SK-N-SH (cell line): Measurements from ENCODE around the gene MACROD2. TPM values are rescaled to one million over a fixed set of nuclear protein-coding genes. Genes with fewer than 3 reads are reported as not detected.

Experiments used
- CTCF ChIA-PET: fragments of 300-600, 350-600 bp; formaldehyde crosslinking; extraction: SDS; loops from one replicate; lab custom pipeline; 2021; lab: Yijun Ruan, JAX
- POLR2A ChIA-PET: fragments of 350-600 bp; sonication (Branson Sonifier 250); formaldehyde crosslinking; extraction: SDS; loops from one replicate; lab custom pipeline; 2020; ENCODE audit warnings: antibody characterized with exemption, inconsistent platforms; lab: Yijun Ruan, JAX
- DNase-seq: peaks from one replicate; pipeline ENCODE4 v3.0.0; 2012
- H2AFZ ChIP-seq: fragments of 200-600 bp; sonication (generic); 2 replicates; pipeline ENCODE4 v1.8.1; 2016; ENCODE audit warnings: antibody characterized with exemption, mild to moderate bottlenecking, low read depth
- H3F3A ChIP-seq: fragments of 200-600 bp; sonication (generic); replicated peaks from 2 replicates; pipeline ENCODE3; 2016; ENCODE audit warnings: antibody characterized with exemption, mild to moderate bottlenecking; ENCODE audit not compliant: insufficient read depth
- H3K27ac ChIP-seq, 2 experiments: fragments of 200-500 bp in 1 of 2; fragments of 200-600 bp in 1 of 2; sonication (Bioruptor generic) in 1 of 2; sonication (generic), shearing (Covaris generic) in 1 of 2; 2 replicates each; pipeline versions ENCODE4 v1.5.1 to v1.6.1; 2014 to 2016; ENCODE audit warnings: low read depth in 2 of 2, inconsistent platforms in 1 of 2, low read length in 1 of 2, mild to moderate bottlenecking in 1 of 2, mixed read lengths in 1 of 2
- H3K27me3 ChIP-seq: fragments of 200-600 bp; sonication (generic), shearing (Covaris generic); 2 replicates; pipeline ENCODE4 v1.6.1; 2016; ENCODE audit warnings: mixed run types; ENCODE audit not compliant: insufficient read depth
- H3K36me3 ChIP-seq, 2 experiments: fragments of 200-500 bp in 1 of 2; fragments of 200-600 bp in 1 of 2; sonication (Bioruptor generic) in 1 of 2; sonication (generic) in 1 of 2; replicated peaks in 1 of 2; 2 replicates each; pipeline versions ENCODE3 to v1.5.1; 2014 to 2016; ENCODE audit warnings: low read length in 1 of 2, mild to moderate bottlenecking in 1 of 2; ENCODE audit not compliant: insufficient read depth in 2 of 2, control insufficient read depth in 1 of 2
- H3K4me1 ChIP-seq, 2 experiments: fragments of 200-500 bp in 1 of 2; fragments of 200-600 bp in 1 of 2; sonication (Bioruptor generic) in 1 of 2; sonication (generic), shearing (Covaris generic) in 1 of 2; 2 replicates each; pipeline versions ENCODE4 v1.5.1 to v1.6.1; 2014 to 2016; ENCODE audit warnings: low read depth in 1 of 2, low read length in 1 of 2, mixed run types in 1 of 2; ENCODE audit not compliant: insufficient read depth in 2 of 2, control insufficient read depth in 1 of 2
- H3K4me2 ChIP-seq: fragments of 200-600 bp; sonication (generic), shearing (Covaris generic); 2 replicates; pipeline ENCODE4 v1.6.1; 2017; ENCODE audit warnings: mixed run types
- H3K4me3 ChIP-seq, 2 experiments: fragments of 200-500 bp in 1 of 2; fragments of 200-600 bp in 1 of 2; sonication (Bioruptor generic) in 1 of 2; sonication (generic), shearing (Covaris generic) in 1 of 2; 2 replicates each; pipeline versions ENCODE4 v1.5.1 to v1.8.1; 2014 to 2016; ENCODE audit warnings: low read depth in 2 of 2, inconsistent platforms in 1 of 2, low read length in 1 of 2, mild to moderate bottlenecking in 1 of 2, mixed read lengths in 1 of 2, moderate library complexity in 1 of 2
- H3K79me2 ChIP-seq: fragments of 200-600 bp; sonication (generic); 2 replicates; pipeline ENCODE4 v1.8.1; 2017; ENCODE audit warnings: mild to moderate bottlenecking; ENCODE audit not compliant: insufficient read depth
- H3K9ac ChIP-seq: fragments of 200-600 bp; sonication (generic); 2 replicates; pipeline ENCODE4 v1.6.1; 2017; ENCODE audit warnings: mixed run types
- H3K9me2 ChIP-seq: fragments of 200-600 bp; sonication (generic); 2 replicates; pipeline ENCODE4 v1.6.1; 2017; ENCODE audit warnings: mixed run types
- H3K9me3 ChIP-seq: fragments of 200-600 bp; sonication (generic); 2 replicates; pipeline ENCODE4 v1.6.1; 2017; ENCODE audit warnings: mixed run types, mild to moderate bottlenecking, moderate library complexity
- H4K20me1 ChIP-seq: fragments of 200-600 bp; sonication (generic); 2 replicates; pipeline ENCODE4 v1.6.1; 2017; ENCODE audit warnings: mild to moderate bottlenecking, mixed run types; ENCODE audit not compliant: insufficient read depth
- CHD2 ChIP-seq: fragments of 150-350 bp; IDR thresholded peaks from 2 replicates; pipeline ENCODE4 v1.6.1; 2018; ENCODE audit warnings: low read length; ENCODE audit not compliant: partially characterized antibody
- CTCF ChIP-seq: fragments of 200-600 bp; sonication (generic); IDR thresholded peaks from 2 replicates; pipeline ENCODE4 v1.6.1; 2017; ENCODE audit warnings: antibody characterized with exemption, mild to moderate bottlenecking, moderate library complexity
- EZH2phosphoT487 ChIP-seq: fragments of 200-600 bp; sonication (generic); IDR thresholded peaks from 2 replicates; pipeline ENCODE4 v1.6.1; 2017; ENCODE audit warnings: low read depth, mixed run types, mild to moderate bottlenecking, antibody characterized with exemption, moderate library complexity, borderline replicate concordance
- FOXJ3 ChIP-seq: sonication (generic); formaldehyde crosslinking; IDR thresholded peaks from 2 replicates; pipeline ENCODE4 v1.5.1; 2020; ENCODE audit warnings: mild to moderate bottlenecking, missing genetic modification reagents
- FOXM1 ChIP-seq: IDR thresholded peaks from 2 replicates; pipeline ENCODE4 v1.4.0; 2012; ENCODE audit warnings: low read depth, mild to moderate bottlenecking
- GATA2 ChIP-seq: sonication (generic); formaldehyde crosslinking; IDR thresholded peaks from 2 replicates; pipeline ENCODE4 v1.5.0; 2020; ENCODE audit warnings: mild to moderate bottlenecking, missing genetic modification reagents
- MEF2A ChIP-seq: IDR thresholded peaks from 2 replicates; pipeline ENCODE4 v1.4.0; 2012; ENCODE audit warnings: low read depth, borderline replicate concordance
- RAD21 ChIP-seq: IDR thresholded peaks from 2 replicates; pipeline ENCODE4 v1.6.1; 2012; ENCODE audit warnings: mild to moderate bottlenecking, low read length
- REST ChIP-seq: IDR thresholded peaks from 2 replicates; pipeline ENCODE4 v1.6.1; 2012; ENCODE audit warnings: mild to moderate bottlenecking, low read depth, low read length, moderate library complexity
- RFX5 ChIP-seq: IDR thresholded peaks from 2 replicates; pipeline ENCODE4 v1.6.1; 2012; ENCODE audit warnings: mild to moderate bottlenecking, improper control_type of control experiment, low read length
- SMC3 ChIP-seq: IDR thresholded peaks from 2 replicates; pipeline ENCODE4 v1.6.1; 2012; ENCODE audit warnings: low read depth, low read length, improper control_type of control experiment
- WGBS: methylation state at CpG from one replicate; pipeline ENCODE4 v1.1.6; 2017; ENCODE audit warnings: low lambda C conversion rate; 5-methylcytosine and 5-hydroxymethylcytosine counted together
- polyA plus RNA-seq, 3 experiments: library from polyadenylated mRNA; depleted of rRNA; stranded (reverse); fragments of >200 nt; gene quantifications; 2 replicates each; pipeline ENCODE4 v1.2.3, GENCODE V29; 2012
- TF ChIP-seq, protein P1 (sequence below): fragments of 150-350 bp; IDR thresholded peaks from 2 replicates; pipeline ENCODE4 v1.6.1; 2016; ENCODE audit warnings: mild to moderate bottlenecking, low read depth, low read length
- TF ChIP-seq, protein P2 (sequence below): fragments of 150-350 bp; IDR thresholded peaks from 2 replicates; pipeline ENCODE4 v1.6.1; 2017; ENCODE audit warnings: antibody characterized with exemption, low read length, low read depth, borderline replicate concordance
- TF ChIP-seq, protein P3 (sequence below): IDR thresholded peaks from 2 replicates; pipeline ENCODE4; 2012

MACROD2 gene
- polyA plus RNA-seq, 1 of the 3 experiments (the other 2 are of a cell fraction), result 0.33 TPM

DNA sequence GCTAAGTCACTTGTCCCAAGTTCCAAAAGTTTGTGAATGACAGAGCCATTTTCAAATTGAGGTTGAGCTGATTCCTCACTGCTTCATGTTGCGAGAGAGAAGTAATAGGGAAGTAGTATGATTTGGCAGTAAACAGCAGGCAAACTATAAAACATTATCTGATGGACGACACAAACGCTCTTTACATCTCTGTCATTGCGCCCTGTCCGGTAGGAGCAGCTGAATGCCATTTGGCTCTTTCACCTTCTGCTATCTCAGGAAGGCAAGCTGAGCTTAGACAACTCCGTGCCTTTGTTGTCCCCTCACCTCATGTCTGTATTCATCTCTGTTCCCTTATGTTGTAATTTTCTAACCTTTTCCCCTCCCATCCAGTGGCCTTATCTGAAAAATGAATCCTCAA lies 782.8 kb downstream of the MACROD2 start:
- H2AFZ ChIP-seq, result peak overlapping the region; percentile 36; the same call in 1 of the 2 replicates
- POLR2A ChIA-PET, result no interaction called here
- TF ChIP-seq, protein P1, sequence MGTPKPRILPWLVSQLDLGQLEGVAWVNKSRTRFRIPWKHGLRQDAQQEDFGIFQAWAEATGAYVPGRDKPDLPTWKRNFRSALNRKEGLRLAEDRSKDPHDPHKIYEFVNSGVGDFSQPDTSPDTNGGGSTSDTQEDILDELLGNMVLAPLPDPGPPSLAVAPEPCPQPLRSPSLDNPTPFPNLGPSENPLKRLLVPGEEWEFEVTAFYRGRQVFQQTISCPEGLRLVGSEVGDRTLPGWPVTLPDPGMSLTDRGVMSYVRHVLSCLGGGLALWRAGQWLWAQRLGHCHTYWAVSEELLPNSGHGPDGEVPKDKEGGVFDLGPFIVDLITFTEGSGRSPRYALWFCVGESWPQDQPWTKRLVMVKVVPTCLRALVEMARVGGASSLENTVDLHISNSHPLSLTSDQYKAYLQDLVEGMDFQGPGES, result no peak
- no peak for TF ChIP-seq MEF2A
- TF ChIP-seq CHD2, result no peak
- no peak for TF ChIP-seq FOXM1
- no peak for TF ChIP-seq CTCF
- no peak for TF ChIP-seq RFX5
- TF ChIP-seq REST, result no peak
- no peak for TF ChIP-seq FOXJ3 (CRISPR knock-in tag)
- no peak for TF ChIP-seq GATA2 (CRISPR knock-in tag)
- TF ChIP-seq, protein P2, sequence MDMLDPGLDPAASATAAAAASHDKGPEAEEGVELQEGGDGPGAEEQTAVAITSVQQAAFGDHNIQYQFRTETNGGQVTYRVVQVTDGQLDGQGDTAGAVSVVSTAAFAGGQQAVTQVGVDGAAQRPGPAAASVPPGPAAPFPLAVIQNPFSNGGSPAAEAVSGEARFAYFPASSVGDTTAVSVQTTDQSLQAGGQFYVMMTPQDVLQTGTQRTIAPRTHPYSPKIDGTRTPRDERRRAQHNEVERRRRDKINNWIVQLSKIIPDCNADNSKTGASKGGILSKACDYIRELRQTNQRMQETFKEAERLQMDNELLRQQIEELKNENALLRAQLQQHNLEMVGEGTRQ, result no peak
- TF ChIP-seq SMC3, result no peak
- TF ChIP-seq, protein P3, sequence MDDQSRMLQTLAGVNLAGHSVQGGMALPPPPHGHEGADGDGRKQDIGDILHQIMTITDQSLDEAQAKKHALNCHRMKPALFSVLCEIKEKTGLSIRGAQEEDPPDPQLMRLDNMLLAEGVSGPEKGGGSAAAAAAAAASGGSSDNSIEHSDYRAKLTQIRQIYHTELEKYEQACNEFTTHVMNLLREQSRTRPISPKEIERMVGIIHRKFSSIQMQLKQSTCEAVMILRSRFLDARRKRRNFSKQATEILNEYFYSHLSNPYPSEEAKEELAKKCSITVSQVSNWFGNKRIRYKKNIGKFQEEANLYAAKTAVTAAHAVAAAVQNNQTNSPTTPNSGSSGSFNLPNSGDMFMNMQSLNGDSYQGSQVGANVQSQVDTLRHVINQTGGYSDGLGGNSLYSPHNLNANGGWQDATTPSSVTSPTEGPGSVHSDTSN, result no peak
- TF ChIP-seq EZH2phosphoT487, result no peak
- no peak for TF ChIP-seq RAD21
- H3F3A ChIP-seq, result peaks cover 12% of the 10 kb centered on the region
- H4K20me1 ChIP-seq, result no peaks in the 10 kb centered on the region
- no peak overlapping the region for H3K9ac ChIP-seq
- H3K9me3 ChIP-seq, result no peaks in the 10 kb centered on the region
- CTCF ChIA-PET, result interaction anchor here (1.4 kb wide), 1 partner anchor 441 kb away, joined by 3 read pairs; the partner anchor contains the start of gene FLRT3
- H3K36me3 ChIP-seq, result no peaks in the 10 kb centered on the region
- H3K9me2 ChIP-seq, result no peaks in the 10 kb centered on the region
- DNase-seq, result no peak
- H3K27ac ChIP-seq, result no peak overlapping the region
- no peak overlapping the region for H3K4me3 ChIP-seq
- no peaks in the 10 kb centered on the region for H3K79me2 ChIP-seq
- no peaks in the 10 kb centered on the region for H3K27me3 ChIP-seq
- 80% methylated on average over 6 of the region's 6 CpGs for WGBS
- no peak overlapping the region for H3K4me2 ChIP-seq
- H3K4me1 ChIP-seq, result peaks cover 0 to 3% of the 10 kb centered on the region in 2 experiments; a peak in 1 of 4 replicates
